Activated T-cell treated with anti-CD3 and anti-CD28 coated beads for 48 hours (primary cell): ENCODE data around the gene AFAP1.

Experiments used
- DNase-seq: peaks from one replicate; pipeline ENCODE4 v3.0.0-alpha.2; 2020; ENCODE audit warnings: low read depth

AFAP1 gene

DNA sequence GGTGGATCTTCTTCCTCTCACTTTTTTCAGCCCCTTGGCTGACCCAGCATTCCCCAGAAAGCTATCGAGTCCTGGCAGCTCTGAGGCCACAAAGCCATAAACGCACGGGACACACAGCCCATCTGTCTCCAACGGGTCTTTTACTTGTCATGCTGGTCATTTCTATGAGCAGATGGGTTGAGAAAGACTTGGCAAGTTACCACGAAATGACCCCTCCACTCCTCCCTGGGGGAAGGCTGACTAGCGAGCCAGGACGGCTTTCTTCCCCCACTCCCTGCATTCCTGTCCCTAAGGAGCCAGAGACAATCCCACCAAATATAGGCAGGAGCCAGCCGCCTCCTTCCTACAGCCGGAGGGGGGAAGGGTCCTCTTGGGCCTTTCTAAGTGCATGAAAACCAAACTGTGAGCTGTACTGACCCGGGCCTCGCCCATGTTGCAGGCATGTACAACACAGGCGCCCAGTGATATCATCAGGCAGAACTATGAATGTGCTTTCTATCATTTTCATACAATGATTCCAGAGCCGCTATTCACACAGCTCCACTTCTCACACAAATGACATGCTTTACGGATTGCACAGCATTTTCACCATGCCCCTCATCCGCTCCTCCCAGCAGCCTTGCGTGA is 28.6 kb downstream of the AFAP1 start:
- no peak for DNase-seq

DNA sequence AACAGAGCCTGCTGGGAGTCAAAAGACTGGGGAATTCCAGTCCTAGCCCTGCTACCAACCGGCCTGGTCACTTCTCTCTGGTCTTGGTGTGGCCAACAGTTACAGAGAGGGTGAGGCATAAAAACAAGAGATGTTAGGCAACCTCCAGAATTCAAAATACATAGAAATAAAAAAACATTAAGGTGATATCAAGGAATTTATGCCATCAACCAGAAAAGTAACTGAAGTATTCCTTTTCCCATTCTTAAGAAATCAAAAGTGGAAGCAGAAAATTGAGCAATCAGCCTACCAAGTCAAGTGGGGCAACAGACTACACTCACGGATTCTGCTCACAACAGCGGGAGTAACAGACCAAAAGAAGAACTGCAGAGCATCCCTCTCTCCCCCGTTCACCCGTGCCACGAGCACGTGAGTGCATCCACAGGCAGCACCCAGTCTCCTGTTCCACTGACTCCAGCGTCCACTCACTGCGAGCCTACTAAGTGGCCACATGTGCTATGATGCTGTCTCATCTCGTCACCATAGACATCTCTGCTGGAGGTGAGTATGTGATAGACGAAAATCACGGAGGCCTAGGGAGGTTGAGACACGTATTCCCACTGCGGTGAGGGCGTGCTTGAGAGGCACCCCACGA is 29.3 kb downstream of the AFAP1 start:
- no peak for DNase-seq

DNA sequence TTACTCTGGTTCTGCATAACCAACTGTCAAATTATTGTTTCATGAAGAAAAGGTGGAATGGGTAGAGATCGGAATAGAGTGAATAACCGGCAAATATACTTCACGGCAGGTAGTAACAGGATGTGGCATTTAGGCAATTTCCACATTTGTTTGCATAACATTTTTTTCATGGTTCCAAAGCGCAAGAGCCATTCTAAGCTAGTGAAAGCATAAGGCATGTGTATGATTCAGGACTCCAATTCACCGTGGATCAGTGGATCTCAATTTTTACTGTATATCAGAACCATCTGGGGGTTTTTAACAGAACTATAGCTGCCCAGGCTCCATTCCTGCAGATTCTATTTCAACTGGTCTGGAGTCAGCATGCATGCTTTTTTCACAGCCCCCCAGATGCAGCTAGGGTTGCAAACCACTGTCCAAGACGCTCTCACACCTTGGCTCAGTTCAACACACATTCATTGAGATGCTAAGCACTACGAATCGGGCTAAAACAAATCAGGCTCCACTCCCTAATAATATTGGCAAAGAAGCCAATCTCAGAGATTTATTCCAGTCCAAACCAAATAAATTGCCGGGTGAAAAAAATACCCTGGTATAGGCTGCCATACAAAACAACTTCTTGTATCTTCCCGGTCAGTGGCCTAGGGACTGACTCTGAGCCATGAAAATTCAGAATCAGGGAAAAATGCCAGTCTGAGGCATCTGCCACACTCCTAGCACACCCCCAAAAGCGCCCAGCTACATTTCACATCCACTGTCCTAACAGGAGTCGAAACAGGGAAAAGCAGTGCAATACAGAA is 30.0 kb downstream of the AFAP1 start:
- DNase-seq: no peak

DNA sequence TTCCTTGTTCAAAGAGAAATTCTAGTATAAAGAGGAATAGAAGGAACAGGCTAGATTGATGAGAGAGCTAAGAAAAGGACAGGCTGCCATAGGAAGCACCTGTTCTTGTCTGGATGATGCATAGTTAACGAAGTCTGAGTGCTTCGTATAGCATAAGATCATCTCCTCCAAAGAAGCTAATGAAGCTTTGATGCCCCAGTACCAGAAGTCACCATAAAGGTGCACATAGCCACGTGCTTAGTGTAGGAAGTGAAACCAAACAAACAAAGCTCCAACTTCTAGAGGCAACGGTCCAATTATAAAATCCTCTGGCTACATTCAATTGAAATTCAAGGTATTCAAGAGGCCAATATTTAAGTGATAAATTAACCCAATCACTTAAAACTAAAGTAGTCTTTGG is 31.0 kb downstream of the AFAP1 start:
- DNase-seq: no peak

DNA sequence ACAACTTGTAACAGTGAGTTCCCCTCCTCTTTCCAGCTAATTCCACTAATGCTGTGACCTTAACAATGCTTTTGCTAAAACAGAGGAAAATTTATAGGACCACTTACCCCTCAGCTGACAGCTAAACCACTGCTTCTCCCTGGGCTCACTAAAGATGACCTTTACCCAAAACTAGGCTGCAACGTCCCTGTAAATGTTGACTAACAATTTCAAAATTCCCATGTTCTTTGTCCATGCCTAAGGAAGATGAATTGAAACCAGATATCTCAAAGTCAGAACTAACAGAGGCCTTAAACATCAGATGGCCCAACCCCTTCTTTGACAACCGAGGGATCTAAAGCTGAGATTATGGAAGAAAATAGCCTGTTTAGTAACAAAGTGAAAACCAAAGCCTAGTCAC is 32.5 kb downstream of the AFAP1 start:
- no peak for DNase-seq

DNA sequence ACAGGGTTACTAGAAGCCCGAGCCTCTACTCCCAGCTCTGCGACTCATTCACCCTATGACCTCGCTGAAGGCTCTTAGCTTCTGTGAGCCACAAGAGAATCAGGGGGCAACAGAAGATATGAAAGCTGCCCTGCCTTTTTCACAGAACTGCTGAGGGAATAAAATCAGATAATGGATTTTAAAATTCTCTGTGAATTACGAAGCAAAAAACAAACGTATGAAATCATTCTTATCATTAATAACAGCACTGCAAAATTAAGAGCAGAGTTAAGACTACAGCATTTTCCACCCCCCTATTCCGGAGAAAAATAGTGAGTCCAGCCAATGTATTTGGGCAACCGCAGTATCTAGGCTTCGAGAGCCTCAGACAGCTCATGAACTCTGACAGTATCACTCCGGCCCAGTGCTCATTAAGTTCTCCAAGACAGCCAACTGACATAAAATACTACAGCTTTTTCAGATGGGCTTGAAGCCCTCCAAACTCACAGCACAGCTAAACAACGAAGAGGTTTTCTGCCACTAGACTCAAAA is 33.4 kb downstream of the AFAP1 start:
- no peak for DNase-seq

DNA sequence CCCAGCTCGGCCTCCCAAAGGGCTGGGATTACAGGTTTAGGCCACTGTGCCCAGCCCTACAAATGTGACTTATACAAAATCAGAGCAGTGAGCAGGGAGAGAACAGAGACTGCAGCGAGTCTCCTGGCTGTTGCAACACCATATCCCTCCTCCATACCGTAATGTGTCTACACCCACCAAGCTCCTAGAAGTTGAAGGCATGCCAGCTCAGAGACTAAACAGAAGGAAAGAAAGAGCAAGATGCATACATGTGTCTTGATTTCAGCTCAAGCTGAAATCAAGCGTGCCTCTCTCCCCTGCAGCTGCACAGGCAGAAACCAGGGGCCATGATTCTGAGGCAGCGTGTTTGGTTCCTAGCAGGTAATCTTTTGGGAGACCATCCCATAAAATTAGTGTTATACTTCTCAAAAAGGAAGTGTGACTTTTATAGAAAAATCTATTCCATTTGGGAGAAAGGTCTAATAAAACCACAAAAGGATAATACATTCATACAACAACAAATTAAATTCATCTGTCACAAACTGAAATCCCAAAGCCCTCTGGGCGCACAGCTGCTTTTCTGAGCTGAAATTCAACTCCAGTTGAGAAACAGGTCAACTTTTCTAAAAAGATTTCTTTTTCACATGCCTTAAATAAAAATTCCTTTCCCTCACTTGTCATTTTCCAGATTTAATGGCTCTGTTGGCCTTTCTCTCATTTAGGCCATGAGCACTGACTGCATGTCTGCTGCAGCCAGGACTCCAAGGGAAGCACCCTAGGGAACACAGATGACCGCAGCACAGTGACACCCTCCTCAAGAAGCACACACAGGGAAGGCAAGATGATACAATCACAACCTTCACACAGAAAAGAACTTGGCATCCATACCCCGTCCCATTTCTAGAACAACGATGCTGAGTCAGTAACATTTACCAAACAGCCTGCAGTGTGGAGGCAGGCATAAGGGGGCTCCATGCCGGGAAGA is 34.4 kb downstream of the AFAP1 start:
- DNase-seq: no peak

DNA sequence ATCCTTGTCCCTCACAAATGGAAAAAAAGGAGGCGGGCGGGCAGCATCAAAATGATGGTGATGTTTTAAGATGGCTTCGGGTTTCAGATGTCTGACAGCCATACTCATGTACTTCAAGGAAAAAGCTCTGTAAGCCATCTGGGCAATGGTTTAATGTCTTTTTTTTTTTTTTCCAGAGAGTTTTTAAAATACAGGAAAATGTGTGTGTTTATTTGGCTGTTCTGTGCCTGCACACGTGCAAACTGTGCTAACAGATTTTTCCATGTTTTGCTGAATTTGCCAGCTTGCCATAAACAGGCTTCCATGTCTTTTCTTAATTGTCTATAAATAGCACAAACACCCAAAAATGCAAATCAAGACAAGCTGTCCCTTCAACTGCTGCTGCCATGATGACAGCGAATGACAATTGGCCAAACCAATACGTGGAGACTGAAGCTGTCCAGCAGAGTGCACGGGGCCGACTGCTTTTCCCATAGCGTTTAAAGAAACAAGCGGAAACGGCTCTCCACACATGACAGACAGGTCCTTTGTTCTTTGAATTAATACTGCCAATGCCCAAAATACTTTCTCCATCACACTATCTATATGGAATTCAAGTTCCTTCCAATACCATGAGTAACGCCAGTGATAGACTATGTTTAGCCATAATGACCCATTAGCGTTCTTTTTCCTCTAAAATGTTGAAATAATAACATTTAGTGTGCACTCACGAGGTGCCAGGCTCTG is 35.7 kb downstream of the AFAP1 start:
- no peak for DNase-seq

DNA sequence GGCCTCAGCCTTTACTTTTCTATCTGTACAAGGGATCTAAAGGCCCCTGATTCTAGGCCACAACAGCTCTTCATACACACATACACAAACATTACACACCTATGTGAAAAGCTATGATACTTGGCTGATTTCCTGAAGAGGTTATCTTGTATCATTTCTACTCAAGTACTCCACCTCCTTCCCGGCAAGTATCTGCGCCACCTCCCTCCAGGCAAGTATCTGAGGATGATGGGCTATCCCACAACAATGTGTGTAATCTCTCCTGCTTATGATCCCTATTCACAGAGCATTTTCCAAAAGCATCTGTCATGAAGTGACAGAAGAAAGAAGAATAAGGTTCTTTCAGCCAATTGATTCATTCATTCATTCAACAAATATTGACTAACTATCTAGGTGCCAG is 36.8 kb downstream of the AFAP1 start:
- DNase-seq: no peak

DNA sequence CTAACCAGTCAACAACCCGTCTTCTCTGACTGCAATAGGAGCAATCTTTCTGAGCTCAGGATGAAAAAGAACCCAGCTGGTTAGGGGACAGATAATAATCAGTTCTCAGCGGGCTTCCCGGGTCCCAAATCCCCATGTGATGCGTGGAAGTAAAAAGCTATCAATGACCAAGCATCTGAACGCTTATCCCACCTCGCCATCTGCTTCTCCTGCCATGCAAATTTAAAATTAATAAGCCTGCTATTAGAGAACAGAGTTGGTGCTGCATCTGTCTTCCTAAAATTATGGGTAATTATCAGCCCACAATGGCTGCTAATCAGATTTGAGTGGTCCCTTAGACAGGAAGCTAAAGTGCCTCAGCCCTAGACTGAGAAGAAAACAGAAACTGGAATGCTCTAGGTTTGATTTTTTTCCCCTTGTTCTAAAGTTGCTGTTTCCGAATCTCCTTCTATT is 37.5 kb downstream of the AFAP1 start:
- DNase-seq: no peak

DNA sequence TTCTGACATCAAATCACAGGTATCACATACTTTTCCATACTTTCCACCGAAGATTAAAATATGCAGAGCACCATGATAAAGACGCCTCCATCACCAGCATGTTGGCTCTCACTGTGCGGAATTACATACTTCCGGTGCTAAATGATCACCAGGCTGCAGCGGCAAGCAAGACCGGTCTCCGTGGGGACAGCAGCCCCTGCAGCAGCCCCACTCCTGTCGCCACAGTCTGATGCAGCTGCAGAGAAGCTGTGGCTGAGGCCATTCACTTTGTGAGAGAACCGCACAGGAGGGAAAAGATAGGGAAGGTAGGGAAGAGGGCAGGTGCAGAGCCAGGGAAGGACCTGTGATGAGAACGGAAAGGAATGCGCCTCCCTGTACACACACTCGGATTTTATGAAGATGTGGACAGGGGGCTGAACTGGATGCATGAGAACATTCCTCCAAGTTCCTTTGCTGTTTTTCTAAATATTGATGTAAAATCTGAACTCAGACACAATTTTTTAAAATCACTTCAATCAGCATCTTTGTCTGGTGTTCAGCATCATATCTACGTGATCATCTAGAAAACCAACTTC is 38.3 kb downstream of the AFAP1 start:
- no peak for DNase-seq

DNA sequence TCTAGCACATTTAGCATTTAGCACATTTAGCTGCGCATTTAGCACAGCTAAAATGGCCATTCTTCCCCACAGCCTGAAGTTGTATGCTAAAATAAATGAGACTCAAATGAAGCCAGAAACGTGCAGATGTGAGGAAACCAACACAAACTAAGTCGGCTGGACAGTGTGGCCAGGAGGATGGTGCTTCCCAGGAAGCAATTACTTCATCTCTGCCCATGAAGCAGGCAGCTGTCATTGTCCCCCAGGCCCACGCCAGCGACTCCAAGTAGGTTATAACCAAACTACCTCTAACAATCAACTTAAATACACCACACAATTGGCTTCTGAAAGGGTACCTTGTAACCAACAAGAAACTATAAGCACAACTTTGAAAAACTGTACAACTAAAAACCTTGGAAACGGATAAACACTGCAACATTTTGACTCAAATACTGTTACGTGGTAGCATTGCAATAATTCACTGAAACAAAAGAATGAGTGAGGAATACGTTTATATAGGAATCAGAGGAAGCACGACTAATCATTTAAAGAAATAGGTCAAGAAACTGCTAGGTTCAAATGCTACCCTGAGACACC is 39.2 kb downstream of the AFAP1 start:
- no peak for DNase-seq

DNA sequence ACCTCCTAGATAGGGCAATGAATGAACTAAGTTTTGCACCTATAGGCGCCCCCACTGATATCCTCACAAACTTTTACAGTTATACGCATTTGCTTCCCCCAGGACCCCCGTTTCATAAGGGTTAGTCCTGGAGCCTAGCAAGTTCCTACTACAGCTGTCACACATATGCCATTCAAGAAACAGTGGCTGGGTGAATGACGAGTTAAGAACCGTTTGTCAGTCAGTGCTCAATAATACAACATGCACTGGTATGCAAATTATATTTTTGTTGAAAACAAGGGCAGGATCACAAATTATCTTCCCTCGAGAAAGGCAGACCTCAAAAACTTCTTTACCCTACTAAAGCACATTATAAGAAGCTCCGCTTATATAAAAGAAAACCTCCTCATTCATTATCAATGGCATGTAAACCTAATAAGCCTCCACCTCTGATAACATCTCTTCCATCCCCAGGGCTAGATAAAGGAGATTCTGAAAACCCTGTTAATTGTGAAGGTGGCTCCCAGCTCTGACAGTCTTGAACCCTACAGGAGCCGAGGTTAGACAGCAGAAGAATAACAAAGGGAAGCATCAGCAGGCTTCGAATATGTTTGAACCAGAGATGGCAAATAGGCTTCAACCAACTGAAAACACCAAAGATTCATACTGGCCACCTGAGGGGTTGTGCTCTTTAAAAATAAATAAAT is 40.3 kb downstream of the AFAP1 start:
- DNase-seq: no peak

DNA sequence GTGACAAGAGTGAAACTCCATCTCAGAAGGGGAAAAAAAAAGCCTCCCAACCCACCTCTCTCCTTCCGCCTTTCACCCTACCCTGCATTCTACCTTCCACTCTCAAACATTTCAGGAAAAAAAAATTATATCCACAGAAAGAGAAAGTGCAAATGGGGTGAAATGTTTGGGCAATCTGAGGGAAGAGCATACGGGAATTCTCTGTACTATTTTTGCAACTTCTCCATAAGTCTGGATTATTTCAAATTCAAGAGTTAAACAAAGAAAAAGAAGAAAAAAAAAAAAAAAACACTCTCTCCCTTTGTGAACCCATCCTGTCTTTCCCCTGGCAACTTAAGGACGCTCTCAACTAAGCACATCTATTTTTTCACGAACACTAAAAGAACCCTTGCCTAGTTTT is 41.3 kb downstream of the AFAP1 start:
- DNase-seq: no peak

DNA sequence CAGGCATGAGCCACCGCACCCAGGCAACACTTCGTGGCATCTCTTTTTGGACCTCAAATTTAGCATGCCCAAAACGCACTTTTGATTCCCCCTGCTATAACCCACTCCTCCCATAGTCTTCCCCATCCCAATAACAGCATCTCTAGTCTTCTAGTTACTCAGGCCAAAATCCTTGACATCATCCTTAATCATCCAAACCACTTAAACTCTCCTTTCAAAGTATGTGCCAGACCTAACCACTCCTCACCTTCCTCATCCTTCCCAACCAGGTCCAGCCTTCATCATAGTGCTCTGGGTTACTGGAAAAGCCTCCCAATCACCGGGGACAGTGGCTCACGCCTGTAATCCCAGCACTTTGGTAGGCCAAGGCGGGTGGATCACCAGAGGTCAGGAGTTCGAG is 41.9 kb downstream of the AFAP1 start:
- DNase-seq: no peak

DNA sequence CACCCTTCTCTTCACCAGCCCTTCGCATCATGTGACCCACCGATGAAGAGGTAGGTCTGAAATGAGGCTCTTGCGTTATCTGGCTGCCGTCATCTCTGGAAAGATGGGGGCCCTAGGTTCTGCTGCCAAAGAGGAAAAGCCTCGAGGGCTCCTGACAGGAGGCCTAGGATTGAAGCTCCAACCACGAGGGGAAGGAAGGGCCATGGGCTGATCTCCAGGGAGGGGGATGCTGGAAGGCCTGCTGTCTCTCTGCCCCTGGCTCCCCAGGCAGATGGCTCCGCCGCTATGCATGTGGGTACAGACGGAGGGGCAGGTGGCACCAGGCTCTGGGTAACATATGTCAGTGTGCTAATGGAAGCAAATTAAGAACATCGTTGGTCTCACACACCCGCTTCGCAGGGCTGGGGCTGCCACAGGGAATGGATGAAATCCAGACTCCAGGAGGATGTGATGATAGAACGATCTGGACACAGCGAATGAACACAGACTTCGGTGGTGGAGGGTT is 44.9 kb downstream of the AFAP1 start:
- DNase-seq: no peak

DNA sequence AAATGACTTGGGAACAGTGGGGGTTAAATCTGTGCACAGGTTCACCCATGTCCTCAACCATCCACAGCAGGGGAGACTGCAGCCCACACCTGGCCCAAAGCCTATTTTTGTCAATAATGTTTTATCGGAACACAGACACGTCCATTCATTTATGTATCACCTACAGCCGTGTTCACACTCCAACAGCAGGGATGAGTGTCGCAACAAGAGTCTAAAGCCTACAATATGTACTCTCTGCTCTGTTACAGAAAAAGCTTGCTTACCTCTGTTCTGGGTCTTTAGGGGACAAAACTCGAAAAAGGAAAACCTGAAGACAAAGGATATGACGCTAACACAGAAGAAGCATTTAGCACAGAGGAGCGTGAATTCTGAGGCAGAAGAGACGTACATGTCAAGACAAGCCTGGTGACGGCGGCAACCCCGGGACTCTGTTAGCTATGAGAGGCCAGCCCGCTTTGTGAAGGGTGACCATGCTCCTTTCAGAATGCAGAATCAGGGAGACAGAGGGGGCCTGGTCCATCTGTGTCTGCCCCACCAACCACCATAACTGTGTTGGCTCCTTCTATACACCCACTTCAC is 45.5 kb downstream of the AFAP1 start:
- DNase-seq: no peak

DNA sequence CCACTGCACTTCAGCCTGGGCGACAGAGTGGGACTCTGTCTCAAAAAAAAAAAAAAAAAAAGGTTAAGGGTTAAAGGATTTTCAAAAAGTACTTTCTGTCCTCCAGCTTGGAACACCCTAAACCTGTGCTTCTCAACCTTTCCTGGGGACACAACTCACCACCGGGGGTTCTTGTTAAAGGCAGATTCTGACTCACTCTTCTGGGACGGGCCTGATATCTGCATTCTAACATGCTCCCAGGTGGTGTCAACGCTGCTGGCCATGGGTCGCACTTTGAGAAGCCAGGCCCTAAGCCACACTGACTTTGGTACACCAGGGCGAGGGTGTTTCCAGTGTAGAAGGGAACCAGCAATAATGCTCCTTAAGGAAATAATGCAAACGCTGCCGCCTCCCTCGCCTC is 46.1 kb downstream of the AFAP1 start:
- no peak for DNase-seq
